Naive thymus-derived CD4-positive, alpha-beta T cell (primary cell): ENCODE data around the gene CALM1. TPM values are rescaled to one million over a fixed set of nuclear protein-coding genes. Genes with fewer than 3 reads are reported as not detected.

Experiments
- ATAC-seq: fragments of 150-1000 bp; cut with Tn5 transposase; 2 replicates; pipeline ENCODE4 v1.10.0; 2021; ENCODE audit warnings: mild to moderate bottlenecking, moderate library complexity
- CTCF ChIA-PET: fragments of 350-600 bp; sonication (Branson Sonifier 250); formaldehyde crosslinking; loops from one replicate; lab custom pipeline; 2021; ENCODE audit warnings: antibody characterized with exemption; lab: Charles Lee
- POLR2A ChIA-PET: fragments of 350-600 bp; sonication (Branson Sonifier 250); formaldehyde crosslinking; loops from one replicate; lab custom pipeline; 2021; ENCODE audit warnings: antibody characterized with exemption, inconsistent platforms; lab: Charles Lee
- DNase-seq, 9 donors: peaks; one replicate each; pipeline versions ENCODE4 v3.0.0 to v3.0.0-alpha.2; 2020 to 2022; ENCODE audit warnings: mixed read lengths in 1 of 9
- H3K27ac ChIP-seq: one replicate; pipeline ENCODE4 v1.7.0; 2013; ENCODE audit warnings: mild to moderate bottlenecking, low read depth, low read length, moderate library complexity
- H3K27me3 ChIP-seq, 2 donors: one replicate each; pipeline ENCODE4 v1.7.0; 2013; ENCODE audit warnings: low read length in 2 of 2, mild to moderate bottlenecking in 2 of 2, moderate library complexity in 2 of 2; ENCODE audit not compliant: control insufficient read depth in 2 of 2, insufficient read depth in 2 of 2
- H3K36me3 ChIP-seq, 3 experiments: 1 replicate in 2 of 3; 2 replicates in 1 of 3; pipeline ENCODE4 v1.7.0; 2013; ENCODE audit warnings: low read length in 3 of 3, mild to moderate bottlenecking in 3 of 3, moderate library complexity in 1 of 3; ENCODE audit not compliant: insufficient read depth in 3 of 3, control insufficient read depth in 2 of 3
- H3K4me1 ChIP-seq, 2 donors: one replicate each; pipeline ENCODE4 v1.7.0; 2013; ENCODE audit warnings: low read length in 2 of 2, mild to moderate bottlenecking in 2 of 2, moderate library complexity in 1 of 2; ENCODE audit not compliant: control insufficient read depth in 2 of 2, insufficient read depth in 2 of 2
- H3K4me3 ChIP-seq: 2 replicates; pipeline ENCODE4 v1.7.0; 2013; ENCODE audit warnings: mild to moderate bottlenecking, low read length
- H3K9me3 ChIP-seq, 3 experiments: 1 replicate in 2 of 3; 2 replicates in 1 of 3; pipeline ENCODE4 v1.7.0; 2013; ENCODE audit warnings: low read length in 3 of 3; ENCODE audit not compliant: control insufficient read depth in 2 of 3
- H3K27ac Mint-ChIP-seq, 9 donors: one replicate each; pipeline ENCODE4 v1.8.0; 2020 to 2022; ENCODE audit warnings: mixed read lengths in 9 of 9, mild to moderate bottlenecking in 8 of 9, moderate library complexity in 5 of 9, inconsistent platforms in 2 of 9
- H3K27me3 Mint-ChIP-seq, 5 donors: one replicate each; pipeline ENCODE4 v1.8.0; 2021 to 2022; ENCODE audit warnings: mixed read lengths in 5 of 5, mild to moderate bottlenecking in 1 of 5
- H3K36me3 Mint-ChIP-seq, 5 donors: one replicate each; pipeline ENCODE4 v1.8.0; 2020 to 2022; ENCODE audit warnings: mixed read lengths in 5 of 5, mild to moderate bottlenecking in 3 of 5, inconsistent platforms in 1 of 5
- H3K4me1 Mint-ChIP-seq, 7 donors: one replicate each; pipeline ENCODE4 v1.8.0; 2020 to 2022; ENCODE audit warnings: mixed read lengths in 7 of 7, mild to moderate bottlenecking in 3 of 7, inconsistent platforms in 1 of 7
- H3K4me3 Mint-ChIP-seq, 10 donors: one replicate each; pipeline ENCODE4 v1.8.0; 2020 to 2022; ENCODE audit warnings: mild to moderate bottlenecking in 10 of 10, mixed read lengths in 10 of 10, moderate library complexity in 6 of 10, inconsistent platforms in 2 of 10
- H3K9me3 Mint-ChIP-seq, 11 donors: one replicate each; pipeline ENCODE4 v1.8.0; 2020 to 2022; ENCODE audit warnings: mixed read lengths in 11 of 11, mild to moderate bottlenecking in 4 of 11, inconsistent platforms in 1 of 11, moderate library complexity in 1 of 11
- intact Hi-C, 2 donors: fragments of 100-400 bp; cut with micrococcal nuclease; formaldehyde crosslinking; loops; one replicate each; pipeline ENCODE4 v1.15.1; 2023
- polyA plus RNA-seq, 2 donors: library from polyadenylated mRNA; unstranded; fragments of 300-500 nt; fragmentation: Illumina TruSeq; gene quantifications; one replicate each; pipeline ENCODE4 v1.2.3, GENCODE V29; 2021
- total RNA-seq, 6 experiments: library from RNA in 5 of 6; stranded (reverse) in 5 of 6; gene quantifications; 1 replicate in 5 of 6; 2 replicates in 1 of 6; pipeline ENCODE4 v1.2.3 and lab custom pipeline; 2021 to 2026

Gene CALM1
- total and polyA plus RNA-seq, 7 experiments from 2014 or later = 611 to 2,295 (median 699) TPM

GRCh38 chr14:90382491-90383125 lies 14.2 kb upstream of the CALM1 start:
- Mint-ChIP-seq H3K27me3 (peaks cover 0 to 5% (median 0%) of the 10 kb centered on the region in 5 donors), H3K4me3 (no peak overlapping the region), H3K27ac (no peak overlapping the region), H3K9me3 (no peaks in the 10 kb centered on the region), H3K4me1 (peaks cover 20 to 37% (median 25%) of the 10 kb centered on the region in 7 donors), H3K36me3 (no peaks in the 10 kb centered on the region)
- CTCF ChIA-PET = interaction anchor here (1.6 to 4.0 kb wide), 4 partner anchors 13 to 314 kb away, joined by 5 to 14 read pairs (median 9); partner anchors contain the start of gene CALM1
- Histone ChIP-seq H3K4me1 (peaks cover 18 to 23% of the 10 kb centered on the region in 2 donors), H3K36me3 (peaks cover 0 to 5% (median 0%) of the 10 kb centered on the region in 3 experiments), H3K27ac (peak overlapping the region; percentile 99), H3K4me3 (peak overlapping the region; percentile 95), H3K27me3 (no peaks in the 10 kb centered on the region), H3K9me3 (no peaks in the 10 kb centered on the region)
- POLR2A ChIA-PET = interaction anchor here (0.6 to 10.9 kb wide), 17 partner anchors 9 to 1721 kb away, joined by 3 to 470 read pairs (median 6); partner anchors contain the start of genes CALM1, NRDE2, PSMC1 and TDP1
- intact Hi-C loops = loop anchor here (1.0 to 10.0 kb wide), 23 partner anchors 13 to 1724 kb away; partner anchors contain the start of genes GPR68 (in 2 of the 2), ATXN3 (in 1 of the 2), CALM1 (in 1 of the 2) and CCDC88C (in 1 of the 2)
- peak in 8 of 9 donors; percentile 66 to 82 (median 77) for DNase-seq
- peak; percentile 24 for ATAC-seq

GRCh38 chr14:90383126-90383730 lies 13.6 kb upstream of the CALM1 start:
- peaks cover 20 to 38% (median 26%) of the 10 kb centered on the region in 7 donors for H3K4me1 Mint-ChIP-seq
- Histone ChIP-seq H3K27me3 (no peaks in the 10 kb centered on the region), H3K27ac (peak overlapping the region; percentile 99), H3K4me1 (peaks cover 18 to 23% of the 10 kb centered on the region in 2 donors), H3K36me3 (peaks cover 0 to 5% (median 0%) of the 10 kb centered on the region in 3 experiments), H3K4me3 (peak overlapping the region; percentile 95), H3K9me3 (no peaks in the 10 kb centered on the region)
- DNase-seq (peak; percentile 93 to 98 (median 96)), ATAC-seq (peak; percentile 91)
- H3K36me3 Mint-ChIP-seq = no peaks in the 10 kb centered on the region
- ChIA-PET CTCF (interaction anchor here (0.8 to 4.0 kb wide), 7 partner anchors 10 to 1723 kb away, joined by 3 to 14 read pairs (median 4); partner anchors contain the start of genes ATXN3 and CALM1), POLR2A (interaction anchor here (0.6 to 10.9 kb wide), 20 partner anchors 10 to 1720 kb away, joined by 3 to 470 read pairs (median 8); partner anchors contain the start of genes CALM1, EFCAB11, NRDE2 and PSMC1)
- intact Hi-C loops = loop anchor here (1.0 to 10.0 kb wide), 23 partner anchors 13 to 1723 kb away; partner anchors contain the start of genes GPR68 (in 2 of the 2), ATXN3 (in 1 of the 2), CALM1 (in 1 of the 2) and CCDC88C (in 1 of the 2)
- no peak overlapping the region for H3K27ac Mint-ChIP-seq
- no peaks in the 10 kb centered on the region for H3K9me3 Mint-ChIP-seq
- H3K4me3 Mint-ChIP-seq = no peak overlapping the region
- H3K27me3 Mint-ChIP-seq = peaks cover 0 to 5% (median 0%) of the 10 kb centered on the region in 5 donors

GRCh38 chr14:90383731-90384542 lies 12.9 kb upstream of the CALM1 start:
- H3K27ac Mint-ChIP-seq = no peak overlapping the region
- H3K4me1 ChIP-seq = peaks cover 18 to 23% of the 10 kb centered on the region in 2 donors
- POLR2A ChIA-PET = interaction anchor here (0.6 to 10.9 kb wide), 24 partner anchors 10 to 1724 kb away, joined by 3 to 470 read pairs (median 4); partner anchors contain the start of genes CALM1, EFCAB11, NRDE2 and PSMC1
- ATAC-seq (peak; percentile 34), DNase-seq (peak; percentile 43 to 82 (median 71))
- intact Hi-C loops = loop anchor here (1.0 to 10.0 kb wide), 24 partner anchors 12 to 1722 kb away; partner anchors contain the start of genes GPR68 (in 2 of the 2), ATXN3 (in 1 of the 2), CALM1 (in 1 of the 2) and CCDC88C (in 1 of the 2)
- CTCF ChIA-PET = interaction anchor here (0.6 to 3.3 kb wide), 8 partner anchors 9 to 1722 kb away, joined by 3 to 12 read pairs (median 4); partner anchors contain the start of genes ATXN3 and CALM1
- no peaks in the 10 kb centered on the region for H3K9me3 Mint-ChIP-seq
- no peaks in the 10 kb centered on the region for H3K36me3 Mint-ChIP-seq
- peaks cover 0 to 5% (median 0%) of the 10 kb centered on the region in 3 experiments for H3K36me3 ChIP-seq
- no peaks in the 10 kb centered on the region for H3K9me3 ChIP-seq
- peak overlapping the region; percentile 95 for H3K4me3 ChIP-seq
- H3K4me1 Mint-ChIP-seq = peaks cover 20 to 40% (median 28%) of the 10 kb centered on the region in 7 donors
- no peaks in the 10 kb centered on the region for H3K27me3 ChIP-seq
- H3K4me3 Mint-ChIP-seq = no peak overlapping the region
- H3K27ac ChIP-seq = peak overlapping the region; percentile 99
- H3K27me3 Mint-ChIP-seq = peaks cover 0 to 5% (median 0%) of the 10 kb centered on the region in 5 donors

GRCh38 chr14:90384543-90384911 lies 12.3 kb upstream of the CALM1 start:
- H3K4me3 Mint-ChIP-seq = no peak overlapping the region
- Histone ChIP-seq H3K36me3 (peaks cover 0 to 5% (median 0%) of the 10 kb centered on the region in 3 experiments), H3K27me3 (no peaks in the 10 kb centered on the region), H3K4me1 (peaks cover 18 to 23% of the 10 kb centered on the region in 2 donors), H3K9me3 (no peaks in the 10 kb centered on the region), H3K4me3 (peak overlapping the region; percentile 95), H3K27ac (peak overlapping the region; percentile 99)
- H3K4me1 Mint-ChIP-seq = peaks cover 17 to 35% (median 28%) of the 10 kb centered on the region in 7 donors
- peaks cover 0 to 5% (median 0%) of the 10 kb centered on the region in 5 donors for H3K27me3 Mint-ChIP-seq
- CTCF ChIA-PET = interaction anchor here (0.6 to 3.3 kb wide), 6 partner anchors 9 to 441 kb away, joined by 3 to 12 read pairs (median 4); partner anchors contain the start of gene CALM1
- H3K36me3 Mint-ChIP-seq = no peaks in the 10 kb centered on the region
- ATAC-seq = peak; percentile 43
- DNase-seq = peak in 7 of 9 donors; percentile 64 to 84 (median 77)
- no peak overlapping the region for H3K27ac Mint-ChIP-seq
- POLR2A ChIA-PET = interaction anchor here (0.7 to 10.9 kb wide), 19 partner anchors 9 to 1723 kb away, joined by 3 to 470 read pairs (median 8); partner anchors contain the start of genes CALM1, EFCAB11, NRDE2 and PSMC1
- peaks cover 0 to under 1% (median 0%) of the 10 kb centered on the region in 11 donors for H3K9me3 Mint-ChIP-seq
- intact Hi-C loops = loop anchor here (1.0 to 10.0 kb wide), 10 partner anchors 133 to 1656 kb away; partner anchors contain the start of genes GPR68 (in 2 of the 2), CCDC88C (in 1 of the 2), EML5 (in 1 of the 2) and FOXN3 (in 1 of the 2)

- Mint-ChIP-seq H3K27me3 (peaks cover 0 to 4% (median 0%) of the 10 kb centered on the region in 5 donors), H3K4me1 (peaks cover 4 to 27% (median 22%) of the 10 kb centered on the region in 7 donors), H3K9me3 (peaks cover 0 to 5% (median 0%) of the 10 kb centered on the region in 11 donors), H3K36me3 (peaks cover 0 to 4% (median 0%) of the 10 kb centered on the region in 5 donors), H3K4me3 (peak overlapping the region in 1 of 10 donors; percentile 27), H3K27ac (peak overlapping the region in 8 of 9 donors; percentile 1 to 87 (median 73))
- H3K27me3 ChIP-seq = no peaks in the 10 kb centered on the region
- no peak overlapping the region for H3K27ac ChIP-seq
- ATAC-seq (no peak), DNase-seq (no peak)
- CTCF ChIA-PET = interaction anchor here (0.7 to 1.1 kb wide), 2 partner anchors 55 to 1482 kb away, joined by 3 to 8 read pairs; partner anchors contain the start of gene NRDE2
- H3K9me3 ChIP-seq = no peaks in the 10 kb centered on the region
- peaks cover 18 to 23% of the 10 kb centered on the region in 2 donors for H3K4me1 ChIP-seq
- peaks cover 0 to 5% (median 0%) of the 10 kb centered on the region in 3 experiments for H3K36me3 ChIP-seq
- no peak overlapping the region for H3K4me3 ChIP-seq
- POLR2A ChIA-PET = interaction anchor here (0.7 to 10.9 kb wide), 6 partner anchors 7 to 372 kb away, joined by 3 to 470 read pairs (median 32); partner anchors contain the start of gene CALM1
- intact Hi-C loops = loop anchor here in 1 of 2 donors (10.0 kb wide), 1 partner anchor 858 kb away; the partner anchor contains the start of gene GPR68
These were observed 10.5 kb upstream of the CALM1 start for GRCh38 chr14:90386321-90386720.
